ENCODE data around the gene FSTL4. TPM values are rescaled to one million over a fixed set of nuclear protein-coding genes. Genes with fewer than 3 reads are reported as not detected.

The FSTL4 gene
- total RNA-seq, 1 experiment from 2014 or later: not detected

DNA sequence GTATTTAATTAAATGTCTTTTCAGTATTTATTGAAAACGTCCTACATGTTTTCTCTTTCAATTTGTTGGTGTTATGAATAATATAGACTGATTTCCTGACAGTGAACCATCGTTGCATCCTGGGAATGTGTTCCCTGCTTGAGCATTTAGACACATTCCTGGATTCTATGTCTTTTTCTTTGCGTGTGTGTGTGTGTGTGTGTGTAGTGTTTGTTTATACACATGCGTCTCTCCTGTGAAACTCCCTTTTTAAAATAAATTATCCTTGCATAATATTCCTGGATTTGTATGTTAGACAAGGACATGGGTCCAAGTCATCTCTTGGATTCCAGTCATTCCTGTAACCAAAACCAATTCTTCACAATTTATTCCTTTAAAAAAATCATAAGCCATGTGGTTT is 407.1 kb downstream of the FSTL4 start:
- H3K9me3 ChIP-seq (ENCODE audit: insufficient read depth, low read depth): no peaks in the 10 kb centered on the region
- no peaks in the 10 kb centered on the region for H3K79me2 ChIP-seq (ENCODE audit: low read depth)
- CTCF ChIA-PET: no interaction called here
- no peaks in the 10 kb centered on the region for H4K20me1 ChIP-seq (ENCODE audit: insufficient read depth)
- POLR2A ChIA-PET (ENCODE audit: unreplicated experiment): no interaction called here
- no TSS peak for BruUV-seq (replicated peaks)
- no peak overlapping the region for H3K27ac ChIP-seq
- no peak overlapping the region for H2AFZ ChIP-seq
- H3K36me3 ChIP-seq (ENCODE audit: low read depth): no peaks in the 10 kb centered on the region
- H3K27me3 ChIP-seq (ENCODE audit: insufficient read depth, low read depth): no peaks in the 10 kb centered on the region
- intact Hi-C loops (cut with micrococcal nuclease; ENCODE audit: unreplicated experiment): no loop called here
- H3K4me1 ChIP-seq (replicated peaks; ENCODE audit: insufficient read depth): peaks cover 10% of the 10 kb centered on the region
- no peak overlapping the region for H3K4me2 ChIP-seq
- H3K4me3 ChIP-seq: no peak overlapping the region
- no peak for DNase-seq
- TF ChIP-seq, protein P1, sequence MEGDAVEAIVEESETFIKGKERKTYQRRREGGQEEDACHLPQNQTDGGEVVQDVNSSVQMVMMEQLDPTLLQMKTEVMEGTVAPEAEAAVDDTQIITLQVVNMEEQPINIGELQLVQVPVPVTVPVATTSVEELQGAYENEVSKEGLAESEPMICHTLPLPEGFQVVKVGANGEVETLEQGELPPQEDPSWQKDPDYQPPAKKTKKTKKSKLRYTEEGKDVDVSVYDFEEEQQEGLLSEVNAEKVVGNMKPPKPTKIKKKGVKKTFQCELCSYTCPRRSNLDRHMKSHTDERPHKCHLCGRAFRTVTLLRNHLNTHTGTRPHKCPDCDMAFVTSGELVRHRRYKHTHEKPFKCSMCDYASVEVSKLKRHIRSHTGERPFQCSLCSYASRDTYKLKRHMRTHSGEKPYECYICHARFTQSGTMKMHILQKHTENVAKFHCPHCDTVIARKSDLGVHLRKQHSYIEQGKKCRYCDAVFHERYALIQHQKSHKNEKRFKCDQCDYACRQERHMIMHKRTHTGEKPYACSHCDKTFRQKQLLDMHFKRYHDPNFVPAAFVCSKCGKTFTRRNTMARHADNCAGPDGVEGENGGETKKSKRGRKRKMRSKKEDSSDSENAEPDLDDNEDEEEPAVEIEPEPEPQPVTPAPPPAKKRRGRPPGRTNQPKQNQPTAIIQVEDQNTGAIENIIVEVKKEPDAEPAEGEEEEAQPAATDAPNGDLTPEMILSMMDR (conservative IDR thresholded peaks at IDR 0.05): no peak
- TF ChIP-seq EZH2 (IDR thresholded peaks at IDR 0.05; ENCODE audit: low read depth): no peak
- H3F3A ChIP-seq (ENCODE audit: insufficient read depth, low read depth): no peaks in the 10 kb centered on the region
- no peaks in the 10 kb centered on the region for H3K9me2 ChIP-seq (ENCODE audit: insufficient read depth)

DNA sequence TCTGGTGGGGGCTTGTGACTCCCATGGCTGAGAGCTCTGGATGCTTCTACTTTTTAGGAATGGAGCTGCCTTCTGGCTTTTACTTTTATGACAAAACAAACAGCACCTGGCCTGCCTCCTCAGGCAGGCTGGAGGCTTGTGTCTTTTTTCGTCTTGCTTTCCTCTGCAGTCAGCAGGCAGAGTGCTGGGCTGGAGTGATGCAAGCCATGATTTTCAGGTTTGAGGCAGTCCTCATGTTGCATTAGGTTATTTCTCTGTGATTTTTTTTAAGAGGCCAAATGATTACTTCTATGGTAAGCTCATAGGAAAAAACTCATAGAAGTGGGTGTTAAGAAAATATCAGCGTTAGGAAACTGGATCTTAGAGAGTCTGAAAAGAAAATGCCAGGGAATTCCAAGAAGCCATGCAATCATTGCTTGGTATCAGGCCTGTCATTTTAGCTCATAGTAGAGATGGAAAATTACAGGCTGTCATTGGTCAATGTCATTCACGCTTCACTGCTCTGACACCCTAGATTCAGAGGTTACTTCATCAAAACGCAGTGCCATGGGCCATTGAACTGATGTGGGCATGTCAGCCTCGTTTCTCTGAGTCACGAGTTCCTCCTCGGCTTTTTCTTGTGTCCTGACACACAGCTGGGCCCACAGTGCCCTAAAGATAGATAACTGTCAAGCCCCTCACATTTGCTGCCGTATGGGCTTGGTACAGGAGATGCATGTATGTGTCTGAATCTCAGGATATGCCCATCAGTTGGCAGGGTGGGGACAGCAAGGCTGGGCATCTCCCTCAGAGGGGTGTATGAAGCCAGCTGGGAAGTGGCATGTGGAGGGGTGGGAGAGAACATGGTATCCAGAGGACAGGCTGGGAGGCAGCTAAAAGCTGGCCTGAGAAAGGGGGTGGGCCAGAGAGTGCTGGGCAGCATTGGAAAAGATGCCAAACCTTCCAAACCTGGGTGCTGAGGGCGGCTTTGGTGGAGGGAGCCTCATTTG is 408.7 kb downstream of the FSTL4 start:
- POLR2A ChIA-PET (ENCODE audit: unreplicated experiment): no interaction called here
- intact Hi-C loops (cut with micrococcal nuclease; ENCODE audit: unreplicated experiment): no loop called here

DNA sequence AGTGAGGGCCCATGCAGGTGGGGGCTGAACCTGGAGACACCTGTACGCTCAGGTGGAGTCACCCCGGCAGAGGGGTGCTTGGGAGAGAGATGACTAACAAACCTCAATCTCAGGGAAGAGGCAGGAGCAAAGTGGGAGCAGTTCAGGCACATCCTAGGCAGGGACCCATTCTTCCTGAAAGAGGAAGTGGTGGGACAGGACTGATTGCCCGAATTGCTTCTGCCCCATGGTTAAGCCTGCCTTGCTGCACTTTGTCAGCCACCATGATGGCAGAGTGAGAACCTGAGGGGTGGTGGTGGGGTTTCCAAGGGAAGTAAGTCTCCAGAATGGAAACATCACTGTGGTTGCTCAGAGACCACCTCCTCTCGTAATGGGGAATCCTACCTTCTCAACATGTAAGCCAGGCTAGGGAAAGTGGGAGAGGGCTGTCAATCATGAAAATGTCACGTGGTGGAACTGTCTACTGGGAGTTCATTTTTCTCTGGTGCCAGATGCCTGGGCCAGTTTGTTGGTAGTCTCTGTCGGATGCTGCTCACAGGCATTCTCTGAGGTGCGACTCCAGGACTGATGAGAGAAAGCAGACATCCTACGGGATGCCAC is 410.2 kb downstream of the FSTL4 start:
- no TSS peak for BruUV-seq (replicated peaks)
- POLR2A ChIA-PET (ENCODE audit: unreplicated experiment): no interaction called here
- H3F3A ChIP-seq (ENCODE audit: insufficient read depth, low read depth): no peaks in the 10 kb centered on the region
- CTCF ChIA-PET: no interaction called here
- H3K27me3 ChIP-seq (ENCODE audit: insufficient read depth, low read depth): no peaks in the 10 kb centered on the region
- no peaks in the 10 kb centered on the region for H3K9me2 ChIP-seq (ENCODE audit: insufficient read depth)
- no peaks in the 10 kb centered on the region for H4K20me1 ChIP-seq (ENCODE audit: insufficient read depth)
- peaks cover 10% of the 10 kb centered on the region for H3K4me1 ChIP-seq (replicated peaks; ENCODE audit: insufficient read depth)
- intact Hi-C loops (cut with micrococcal nuclease; ENCODE audit: unreplicated experiment): no loop called here
- no peak for TF ChIP-seq EZH2 (IDR thresholded peaks at IDR 0.05; ENCODE audit: low read depth)
- TF ChIP-seq, protein P1 (conservative IDR thresholded peaks at IDR 0.05): no peak
- H3K4me2 ChIP-seq: no peak overlapping the region
- H2AFZ ChIP-seq: no peak overlapping the region
- H3K79me2 ChIP-seq (ENCODE audit: low read depth): no peaks in the 10 kb centered on the region
- H3K9me3 ChIP-seq (ENCODE audit: insufficient read depth, low read depth): no peaks in the 10 kb centered on the region
- H3K27ac ChIP-seq: no peak overlapping the region
- H3K36me3 ChIP-seq (ENCODE audit: low read depth): no peaks in the 10 kb centered on the region
- no peak overlapping the region for H3K4me3 ChIP-seq
- no peak for DNase-seq

More for the DNA sequence above, 408.7 kb downstream of the FSTL4 start:
- H3K4me3 ChIP-seq: no peak overlapping the region
- peaks cover 10% of the 10 kb centered on the region for H3K4me1 ChIP-seq (replicated peaks; ENCODE audit: insufficient read depth)
- no peak overlapping the region for H3K4me2 ChIP-seq
- H4K20me1 ChIP-seq (ENCODE audit: insufficient read depth): no peaks in the 10 kb centered on the region
- H3F3A ChIP-seq (ENCODE audit: insufficient read depth, low read depth): no peaks in the 10 kb centered on the region
- DNase-seq: no peak
- BruUV-seq (replicated peaks): no TSS peak
- no peaks in the 10 kb centered on the region for H3K79me2 ChIP-seq (ENCODE audit: low read depth)
- no peaks in the 10 kb centered on the region for H3K9me2 ChIP-seq (ENCODE audit: insufficient read depth)
- CTCF ChIA-PET: interaction anchor here (0.7 kb wide), 1 partner anchor 697 kb away, joined by 3 read pairs; no protein-coding TSS in a partner anchor
- no peak overlapping the region for H3K27ac ChIP-seq
- H3K36me3 ChIP-seq (ENCODE audit: low read depth): no peaks in the 10 kb centered on the region
- no peaks in the 10 kb centered on the region for H3K27me3 ChIP-seq (ENCODE audit: insufficient read depth, low read depth)
- TF ChIP-seq, protein P1 (conservative IDR thresholded peaks at IDR 0.05): no peak
- TF ChIP-seq EZH2 (IDR thresholded peaks at IDR 0.05; ENCODE audit: low read depth): no peak
- no peaks in the 10 kb centered on the region for H3K9me3 ChIP-seq (ENCODE audit: insufficient read depth, low read depth)
- H2AFZ ChIP-seq: no peak overlapping the region
